HG02798 (cell line): ENCODE data around the gene PBX2.
"Not testable (repeated sequence)": the region's sequence is repeated elsewhere in the genome, so short reads cannot be mapped to it uniquely, and the experiment has no call there.

Experiments used
- ATAC-seq: cut with Tn5 transposase; IDR thresholded peaks from one replicate; pipeline ENCODE4 v1.9.1; 2021; ENCODE audit warnings: mild to moderate bottlenecking; ENCODE audit not compliant: unreplicated experiment, poor library complexity

PBX2 gene

GRCh38 chr6:32190054-32190851 is at the start of gene PBX2:
TSS of gene PBX2 (minus strand) at chr6:32190202. CDS start at chr6:32189915, 287 bp downstream.
- peak; percentile 73 for ATAC-seq

DNA sequence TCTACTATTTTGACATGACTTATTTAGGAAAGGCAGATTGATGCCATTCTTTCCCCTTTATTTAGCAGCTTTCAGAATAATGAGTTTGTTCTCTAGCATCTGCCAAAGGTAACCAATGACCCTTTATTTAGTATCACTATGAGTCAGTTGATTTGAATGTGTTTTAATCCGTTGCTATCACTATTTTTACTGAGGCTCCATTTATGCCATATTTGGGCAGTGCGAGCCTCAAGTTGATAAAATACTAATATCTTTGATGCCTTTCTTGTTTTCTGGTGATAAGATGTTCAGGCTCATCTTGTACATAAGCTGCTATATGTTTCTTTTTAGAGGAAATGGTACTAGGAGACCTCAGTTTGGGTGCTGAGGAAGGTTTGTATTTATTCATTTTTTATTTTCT is 49.5 kb upstream of the PBX2 start:
- no peak for ATAC-seq

- no peak for ATAC-seq
These were observed 44.9 kb upstream of the PBX2 start for GRCh38 chr6:32234934-32235333.

GRCh38 chr6:32226434-32226833 is 36.4 kb upstream of the PBX2 start:
- no peak for ATAC-seq

DNA sequence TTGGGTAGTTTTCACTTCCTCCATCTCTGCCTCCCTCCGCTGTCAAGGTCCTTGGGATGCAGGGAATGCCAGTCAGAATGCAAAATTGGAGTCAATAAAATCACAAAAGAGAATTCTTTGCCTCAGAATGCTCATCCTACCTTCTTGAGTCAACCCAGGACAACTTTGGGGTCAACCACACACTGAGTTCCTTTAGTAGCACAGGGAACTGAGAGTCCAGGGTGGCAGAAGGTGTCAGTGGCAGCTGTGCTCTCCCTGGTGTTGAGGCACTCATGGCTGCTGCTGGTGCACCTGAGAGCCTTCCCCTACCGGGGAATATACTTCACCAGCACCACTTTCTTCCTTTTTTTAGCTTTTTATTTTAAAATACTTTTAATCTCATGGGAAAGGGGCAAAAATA is 34.7 kb upstream of the PBX2 start:
- ATAC-seq: peak; percentile 69

DNA sequence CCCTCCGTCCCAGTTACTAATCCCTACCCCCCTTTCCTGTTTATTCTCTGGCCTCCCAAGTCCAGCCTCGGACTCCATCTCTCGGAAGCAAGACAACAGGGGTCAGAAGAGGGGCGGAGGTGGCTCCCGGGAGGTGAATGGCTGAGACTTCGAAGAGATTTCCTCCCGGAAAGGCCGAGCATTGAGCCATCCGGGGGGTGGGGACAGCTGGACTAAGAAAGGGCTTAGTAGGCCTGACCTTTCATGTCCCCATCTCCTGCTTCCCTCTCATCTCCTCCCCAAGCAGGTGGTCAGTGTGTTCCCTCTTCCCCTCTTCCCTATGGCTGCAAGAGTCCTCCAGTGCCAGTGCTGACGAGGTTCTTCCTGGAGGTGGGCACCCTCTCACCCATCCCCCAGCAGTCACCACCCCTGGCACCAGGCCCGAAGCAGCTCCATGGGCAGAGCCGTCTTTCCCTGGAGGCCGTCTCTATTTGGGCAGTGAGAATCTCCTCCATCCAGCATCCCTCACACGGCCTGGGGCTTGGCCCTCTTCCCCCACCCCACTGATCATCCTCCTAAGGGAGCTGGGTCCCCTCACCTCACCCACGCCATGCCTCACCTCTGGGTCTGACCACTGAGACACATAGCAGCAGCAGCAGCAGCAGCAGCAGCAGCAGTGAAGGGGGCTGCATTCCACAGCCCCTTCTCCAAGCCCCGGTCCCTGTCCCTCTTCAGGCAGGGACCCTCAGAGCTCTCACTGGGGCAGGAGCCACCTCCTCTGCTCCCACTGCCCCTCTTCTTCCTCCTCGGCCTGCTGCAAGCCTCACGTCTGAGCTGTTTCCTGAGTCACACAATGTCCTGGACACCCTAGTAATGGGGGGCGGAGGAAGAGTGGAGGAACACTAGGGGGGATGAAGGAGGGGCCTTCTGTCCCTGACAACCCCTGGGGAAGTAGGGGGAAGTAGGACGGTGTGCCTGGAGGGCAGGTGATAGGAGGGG is 33.5 kb upstream of the PBX2 start, which contains the start of gene NOTCH4:
NOTCH4 (minus strand) TSS at position 810 of the 978 bp plus-strand sequence; CDS start at position 671, 139 bp downstream.
- ATAC-seq: no peak

GRCh38 chr6:32222333-32223230 is 32.6 kb upstream of the PBX2 start:
- ATAC-seq: no peak

DNA sequence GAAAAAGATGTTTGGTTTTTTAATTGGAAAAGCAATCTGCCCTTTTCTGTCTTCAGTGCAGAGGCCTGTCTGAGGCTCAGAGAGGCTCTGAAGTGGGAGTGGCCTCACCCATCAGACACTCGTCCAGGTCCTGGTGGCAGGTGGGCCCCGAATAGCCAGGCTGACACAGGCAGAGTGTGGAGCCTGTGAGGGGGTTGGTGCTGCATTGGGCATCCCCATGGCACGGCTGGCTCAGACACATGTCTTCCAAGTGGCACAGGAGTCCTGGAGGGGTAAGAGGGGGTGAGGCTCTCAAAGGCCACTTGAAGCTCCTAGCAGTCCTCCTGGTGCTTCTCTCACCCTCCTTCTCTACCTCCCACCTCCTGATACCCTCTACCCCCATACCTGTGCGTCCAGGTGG is 30.0 kb upstream of the PBX2 start:
- no peak for ATAC-seq

- no peak for ATAC-seq
These were observed 28.2 kb upstream of the PBX2 start for GRCh38 chr6:32218167-32218566.

DNA sequence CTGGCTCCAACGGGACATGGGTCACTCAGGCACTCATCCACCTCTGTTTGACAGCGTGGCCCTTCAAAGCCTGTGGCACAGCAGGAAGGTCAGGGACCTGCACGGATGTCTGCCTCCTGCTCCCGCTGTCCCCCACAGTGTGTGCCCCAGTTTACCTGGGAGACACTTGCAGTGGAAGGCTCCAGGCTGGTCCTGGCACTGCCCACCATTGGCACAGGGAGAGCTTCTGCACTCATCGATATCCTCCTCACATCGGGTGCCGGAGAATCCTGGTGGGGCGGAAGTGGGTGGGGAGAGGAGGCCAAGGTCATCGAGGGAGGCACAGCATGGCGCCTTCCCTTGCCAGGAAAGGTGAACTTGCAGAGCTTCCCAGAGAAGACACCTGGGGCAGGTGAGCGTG is 27.0 kb upstream of the PBX2 start:
- no peak for ATAC-seq

- no peak for ATAC-seq
These were observed 26.3 kb upstream of the PBX2 start for GRCh38 chr6:32216285-32216684.

DNA sequence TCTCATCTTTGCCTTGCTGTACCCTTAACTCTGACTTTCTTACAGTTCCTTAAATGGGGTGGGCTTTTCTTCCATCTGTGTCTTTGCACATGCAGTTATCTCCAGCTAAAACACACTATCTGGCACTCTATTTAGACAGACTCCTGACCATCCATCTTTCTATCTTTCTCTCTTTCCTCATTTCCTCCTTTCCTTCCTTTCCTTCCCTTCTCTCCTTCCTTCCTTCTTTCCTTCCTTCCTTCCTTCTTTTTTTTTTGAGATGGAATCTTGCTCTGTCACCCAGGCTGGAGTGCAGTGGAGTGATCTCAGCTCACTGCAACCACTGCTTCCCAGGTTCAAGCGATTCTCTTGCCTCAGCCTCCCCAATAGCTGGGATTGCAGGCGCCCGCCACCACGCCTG is 25.6 kb upstream of the PBX2 start:
- ATAC-seq: no peak

DNA sequence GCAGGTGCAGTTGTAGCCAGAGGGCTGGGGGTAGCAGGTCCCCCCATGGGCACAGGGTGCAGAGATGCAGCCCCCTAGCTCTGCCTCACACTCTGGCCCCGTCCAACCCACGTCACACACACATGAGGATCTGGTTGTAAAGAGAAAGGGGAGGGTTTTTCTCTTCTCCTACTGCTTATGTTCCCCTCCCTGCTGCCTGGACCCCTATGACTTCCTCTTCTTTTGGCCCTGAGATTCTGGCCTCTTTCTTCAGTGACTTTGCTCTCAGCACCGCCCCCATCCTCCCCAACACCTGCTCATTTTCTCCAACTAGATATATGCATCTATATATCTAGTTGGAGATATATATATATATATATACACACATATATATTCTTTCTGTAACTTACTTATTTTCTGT is 24.1 kb upstream of the PBX2 start:
- ATAC-seq: no peak

- ATAC-seq: no peak
These were observed 23.6 kb upstream of the PBX2 start for GRCh38 chr6:32213649-32214048.

DNA sequence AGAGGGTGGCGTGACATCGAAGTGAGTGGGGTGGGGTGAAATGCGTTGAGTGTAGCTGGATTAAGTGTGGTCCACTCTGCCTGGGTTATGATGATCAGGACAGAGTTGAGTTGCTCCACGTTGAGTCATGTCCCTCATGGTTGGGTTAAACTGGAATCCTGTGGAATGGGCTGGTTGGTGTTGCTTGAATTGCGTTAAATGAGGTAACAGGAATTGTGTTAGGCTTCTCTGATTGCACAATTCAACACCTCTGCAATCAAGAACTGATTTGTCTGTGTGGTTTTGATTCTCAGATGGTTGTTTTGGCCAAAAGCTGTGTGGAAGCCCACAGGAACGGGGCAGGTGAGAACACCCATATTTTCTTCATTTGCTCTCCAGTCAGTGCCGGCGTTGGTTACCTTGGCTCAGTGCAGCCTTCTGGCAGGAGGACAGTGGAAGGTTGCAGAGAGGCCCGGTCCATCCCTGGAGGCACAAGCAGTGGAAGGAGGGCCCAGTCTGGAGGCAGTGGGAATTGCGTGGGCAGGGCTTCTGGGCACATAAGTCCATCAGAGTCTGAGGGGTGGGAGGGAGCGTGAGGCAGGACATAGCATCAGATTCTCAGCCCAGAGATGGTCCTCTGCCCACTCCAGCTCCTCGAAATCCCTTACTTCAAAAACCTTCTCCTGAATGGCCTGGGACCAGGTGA is 22.2 kb upstream of the PBX2 start:
- ATAC-seq: no peak

- ATAC-seq: not testable (repeated sequence)
These were observed 21.4 kb upstream of the PBX2 start for GRCh38 chr6:32211432-32211831.

GRCh38 chr6:32210191-32210601 is 20.2 kb upstream of the PBX2 start:
- ATAC-seq: no peak

GRCh38 chr6:32208996-32209395 is 19.0 kb upstream of the PBX2 start:
- ATAC-seq: no peak

GRCh38 chr6:32204268-32204715 is 14.3 kb upstream of the PBX2 start:
- no peak for ATAC-seq
